Measurements from ENCODE around the gene OR51A2.

DNA sequence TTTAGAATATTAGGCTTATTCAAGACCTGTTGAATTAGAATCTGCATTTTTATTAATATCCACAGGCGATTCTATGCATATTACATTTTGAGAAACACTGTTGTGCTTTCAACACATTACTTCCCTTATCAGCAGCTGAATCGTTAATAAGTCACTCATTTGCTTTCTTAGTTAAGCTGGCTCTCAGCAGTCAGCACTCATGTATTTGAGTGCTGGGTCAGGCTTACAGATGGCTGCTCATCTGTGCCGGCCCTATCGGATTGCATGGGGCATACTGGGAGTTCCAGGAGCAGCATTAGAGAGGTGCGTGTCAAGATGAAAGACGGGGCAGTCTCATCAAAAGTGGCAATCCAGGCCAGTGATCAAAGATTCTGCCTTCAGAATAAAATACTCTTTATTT lies 28.3 kb upstream of the OR51A2 start:
- TF ChIP-seq POLR2A (IDR thresholded peaks at IDR 0.05) = no peak
- TF ChIP-seq, protein P1, sequence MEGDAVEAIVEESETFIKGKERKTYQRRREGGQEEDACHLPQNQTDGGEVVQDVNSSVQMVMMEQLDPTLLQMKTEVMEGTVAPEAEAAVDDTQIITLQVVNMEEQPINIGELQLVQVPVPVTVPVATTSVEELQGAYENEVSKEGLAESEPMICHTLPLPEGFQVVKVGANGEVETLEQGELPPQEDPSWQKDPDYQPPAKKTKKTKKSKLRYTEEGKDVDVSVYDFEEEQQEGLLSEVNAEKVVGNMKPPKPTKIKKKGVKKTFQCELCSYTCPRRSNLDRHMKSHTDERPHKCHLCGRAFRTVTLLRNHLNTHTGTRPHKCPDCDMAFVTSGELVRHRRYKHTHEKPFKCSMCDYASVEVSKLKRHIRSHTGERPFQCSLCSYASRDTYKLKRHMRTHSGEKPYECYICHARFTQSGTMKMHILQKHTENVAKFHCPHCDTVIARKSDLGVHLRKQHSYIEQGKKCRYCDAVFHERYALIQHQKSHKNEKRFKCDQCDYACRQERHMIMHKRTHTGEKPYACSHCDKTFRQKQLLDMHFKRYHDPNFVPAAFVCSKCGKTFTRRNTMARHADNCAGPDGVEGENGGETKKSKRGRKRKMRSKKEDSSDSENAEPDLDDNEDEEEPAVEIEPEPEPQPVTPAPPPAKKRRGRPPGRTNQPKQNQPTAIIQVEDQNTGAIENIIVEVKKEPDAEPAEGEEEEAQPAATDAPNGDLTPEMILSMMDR (IDR thresholded peaks at IDR 0.05) = no peak

Measured in tibial nerve (tissue), 3 donors.